IPS-11a (cell line): ENCODE results near the gene TMEM132A.

Experiments used
- H3K4me3 ChIP-seq: one replicate; pipeline ENCODE4 v1.5.1; 2013; ENCODE audit warnings: low read depth, low read length, control low read depth

Gene TMEM132A

DNA sequence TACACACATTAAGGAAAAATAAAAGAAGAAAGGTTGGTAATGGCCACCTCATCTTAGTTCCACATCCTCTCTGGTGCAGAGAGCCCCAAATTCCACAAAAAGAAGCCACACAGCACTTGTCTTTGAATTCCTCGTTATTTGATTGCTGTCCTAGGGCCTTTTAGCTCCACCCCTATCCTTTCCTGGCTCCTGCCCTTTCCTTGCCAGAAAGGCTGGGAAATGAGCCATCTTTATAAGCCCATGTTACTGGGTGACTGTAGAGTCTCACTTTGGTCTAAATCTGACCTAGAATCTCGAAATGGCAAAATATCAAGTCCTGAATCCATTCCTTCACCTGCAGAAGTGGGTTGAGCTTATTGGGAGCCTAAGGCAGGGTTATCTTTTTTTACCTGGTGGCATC is 4.3 kb upstream of the TMEM132A start:
- no peak overlapping the region for H3K4me3 ChIP-seq

DNA sequence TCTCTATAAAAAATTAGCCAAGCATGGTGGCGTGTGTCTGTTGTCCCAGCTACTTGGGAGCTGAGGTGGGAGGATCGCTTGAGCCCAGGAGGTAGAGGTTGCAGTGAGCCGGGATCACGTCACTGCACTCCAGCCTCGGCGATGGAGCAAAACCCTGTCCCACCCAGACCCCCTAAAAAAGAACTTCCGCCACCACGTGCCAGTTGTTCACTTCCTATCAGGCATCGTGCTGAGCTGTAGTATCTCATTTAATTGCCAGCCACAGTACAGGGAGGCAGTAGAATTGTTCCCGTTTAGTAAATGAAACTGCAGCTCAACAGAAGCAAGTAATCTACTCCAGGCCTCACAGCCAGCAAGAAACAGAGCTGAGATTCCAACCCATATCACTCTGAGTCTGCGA is 3.0 kb upstream of the TMEM132A start:
- no peak overlapping the region for H3K4me3 ChIP-seq

DNA sequence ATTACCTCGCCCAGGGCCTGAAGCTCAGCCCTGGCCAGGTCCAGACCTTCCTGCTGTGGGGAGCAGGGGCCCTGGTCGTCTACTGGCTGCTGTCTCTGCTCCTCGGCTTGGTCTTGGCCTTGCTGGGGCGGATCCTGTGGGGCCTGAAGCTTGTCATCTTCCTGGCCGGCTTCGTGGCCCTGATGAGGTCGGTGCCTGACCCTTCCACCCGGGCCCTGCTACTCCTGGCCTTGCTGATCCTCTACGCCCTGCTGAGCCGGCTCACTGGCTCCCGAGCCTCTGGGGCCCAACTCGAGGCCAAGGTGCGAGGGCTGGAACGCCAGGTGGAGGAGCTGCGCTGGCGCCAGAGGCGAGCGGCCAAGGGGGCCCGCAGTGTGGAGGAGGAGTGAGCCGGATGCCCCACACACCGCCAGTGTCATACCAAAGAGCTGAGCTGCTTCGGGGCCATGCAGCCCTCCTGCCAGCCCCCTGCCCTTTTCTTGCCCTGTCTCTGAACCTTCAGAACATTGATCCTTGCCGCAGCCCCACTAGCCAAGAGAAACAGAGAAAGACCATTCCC is 2.4 kb upstream of the TMEM132A start:
- no peak overlapping the region for H3K4me3 ChIP-seq

DNA sequence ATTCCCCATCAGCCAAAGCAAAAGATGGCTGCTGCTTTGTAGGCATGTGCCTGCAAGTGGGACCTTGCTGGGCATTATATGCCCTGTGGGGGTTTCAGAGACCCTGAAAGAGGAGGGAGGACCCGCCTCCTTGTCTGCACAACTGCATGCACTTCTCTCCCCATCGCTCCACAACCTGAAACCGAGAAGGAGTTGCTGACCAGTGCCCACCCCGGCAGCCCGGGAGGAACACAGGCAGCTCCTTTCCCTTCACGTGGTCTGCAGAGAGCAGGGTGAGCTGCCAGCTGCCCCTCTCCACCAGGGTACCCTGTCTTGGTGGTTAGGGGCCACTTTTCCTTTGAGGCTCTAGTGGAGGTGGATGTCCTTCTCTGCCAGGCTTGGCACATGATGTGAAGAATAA is 1.4 kb upstream of the TMEM132A start:
- H3K4me3 ChIP-seq: no peak overlapping the region

DNA sequence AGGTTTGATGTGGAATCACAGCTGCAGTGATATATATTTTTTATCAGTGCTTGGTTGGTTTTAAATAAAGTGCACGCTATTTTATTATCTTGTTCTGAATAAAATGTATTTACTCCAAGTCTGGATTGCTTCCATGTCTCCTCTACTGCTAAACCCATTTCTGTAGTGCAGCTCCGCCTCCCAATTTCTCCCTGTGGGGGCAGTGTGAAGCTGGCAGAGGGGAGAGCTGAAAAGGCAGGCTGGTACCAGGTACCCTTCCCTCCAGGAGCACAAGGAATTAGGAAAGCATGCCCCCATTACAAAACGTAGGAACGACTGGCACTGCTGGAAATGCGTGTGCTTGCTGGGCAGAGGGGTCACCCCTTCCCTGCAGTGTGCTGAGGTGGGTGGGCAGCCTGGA is 934 bp upstream of the TMEM132A start:
- H3K4me3 ChIP-seq: no peak overlapping the region

DNA sequence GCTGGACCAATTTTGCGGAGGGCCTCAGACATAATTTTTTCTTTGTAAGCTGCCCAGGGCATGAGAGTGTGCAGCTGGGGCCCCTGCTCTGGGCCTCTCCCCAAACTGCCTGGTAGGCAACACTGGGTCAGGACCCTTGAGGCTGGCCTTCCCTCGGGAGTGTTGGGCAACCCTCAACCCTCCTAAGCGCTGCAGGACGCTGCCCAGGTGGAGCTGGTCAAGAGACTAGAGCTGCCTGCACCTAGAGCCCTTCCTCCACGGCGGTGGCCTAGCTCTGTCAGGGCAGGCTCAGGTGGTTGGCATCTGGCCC is 505 bp upstream of the TMEM132A start:
- no peak overlapping the region for H3K4me3 ChIP-seq

DNA sequence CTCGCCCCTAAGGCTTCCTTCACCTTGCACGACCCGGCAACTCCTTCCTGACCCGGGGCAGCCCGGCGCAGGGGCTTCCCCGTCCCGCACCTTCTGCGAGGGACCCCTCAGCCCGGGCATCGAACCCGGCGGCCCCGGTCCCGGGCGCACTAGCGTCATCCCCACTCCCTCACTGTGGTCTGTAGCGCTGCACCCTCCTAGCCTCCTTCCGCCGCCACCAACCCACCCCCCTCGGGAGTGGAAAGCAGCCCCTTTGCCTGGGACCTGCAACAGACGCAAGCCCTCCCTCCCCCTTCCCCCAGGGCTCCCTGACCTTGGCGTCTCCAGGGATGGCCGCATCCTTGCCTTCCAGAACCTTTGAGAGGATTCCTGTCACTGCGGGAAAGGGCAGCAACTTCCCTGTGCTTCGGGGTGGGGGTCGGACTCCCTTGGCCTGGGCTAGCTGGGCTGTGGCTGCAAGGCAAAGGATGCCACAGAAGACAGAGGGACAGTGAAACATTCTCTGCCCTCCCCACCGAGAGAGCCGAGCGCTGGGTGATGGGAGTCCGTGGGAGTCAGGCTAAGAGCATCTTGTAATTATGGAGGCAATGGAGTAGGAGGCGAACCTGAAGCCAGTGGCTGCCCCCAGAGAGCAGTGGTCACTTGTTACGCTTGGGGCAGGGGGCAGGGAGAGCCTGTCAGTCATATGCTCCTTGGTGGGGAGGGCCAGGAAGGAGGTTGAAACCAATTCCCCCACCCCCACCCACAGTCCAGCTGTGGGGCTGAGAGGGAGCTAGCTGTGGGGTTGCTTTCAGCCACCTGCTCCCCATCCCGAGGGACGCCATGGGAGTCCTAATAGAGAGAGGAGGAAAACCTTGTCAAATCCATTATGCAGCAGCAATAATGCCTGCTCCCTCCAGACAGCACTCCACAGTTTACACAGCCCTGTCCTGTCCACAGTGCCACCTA is 920 bp downstream of the TMEM132A start:
- peak overlapping the region; percentile 72 for H3K4me3 ChIP-seq

DNA sequence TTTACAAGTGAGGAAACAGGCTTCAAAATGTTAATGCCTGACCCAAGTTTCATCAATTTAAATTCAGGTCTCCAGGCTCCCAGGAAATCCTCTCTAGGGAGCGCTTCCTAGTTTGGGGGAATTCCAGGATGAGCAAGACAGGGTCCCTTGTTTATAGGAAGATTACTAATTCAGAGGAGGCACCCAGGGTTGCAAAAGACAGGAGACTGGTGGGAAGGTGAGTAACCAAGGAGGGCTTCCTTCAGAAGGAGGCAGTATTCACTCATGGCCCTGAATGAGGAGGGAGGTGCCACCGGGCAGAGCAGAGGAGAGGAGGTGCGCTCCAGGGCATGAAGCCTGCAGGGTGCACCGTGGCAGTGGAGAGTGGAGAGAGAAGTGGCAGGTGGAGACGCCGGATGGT is 1.6 kb downstream of the TMEM132A start:
- H3K4me3 ChIP-seq: no peak overlapping the region

DNA sequence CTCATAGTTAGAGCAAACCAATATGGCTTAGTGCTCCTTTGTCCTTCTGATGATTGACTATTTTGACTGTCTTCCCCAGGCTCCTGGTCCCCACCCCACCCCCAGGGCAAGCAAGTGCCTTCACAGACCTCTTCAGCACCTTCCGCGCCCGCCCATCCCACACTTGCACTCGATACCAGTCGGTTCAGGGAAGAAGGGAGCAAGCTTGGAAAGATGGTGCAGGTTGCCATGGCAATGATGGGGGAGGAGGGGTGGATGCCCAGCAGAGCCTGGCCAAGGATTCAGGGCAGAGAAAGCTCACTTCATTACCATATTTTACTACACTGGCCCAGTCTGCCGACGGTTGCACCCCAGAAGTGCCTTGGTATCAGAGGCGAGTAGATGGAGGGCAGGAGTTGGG is 2.2 kb downstream of the TMEM132A start:
- H3K4me3 ChIP-seq: no peak overlapping the region

DNA sequence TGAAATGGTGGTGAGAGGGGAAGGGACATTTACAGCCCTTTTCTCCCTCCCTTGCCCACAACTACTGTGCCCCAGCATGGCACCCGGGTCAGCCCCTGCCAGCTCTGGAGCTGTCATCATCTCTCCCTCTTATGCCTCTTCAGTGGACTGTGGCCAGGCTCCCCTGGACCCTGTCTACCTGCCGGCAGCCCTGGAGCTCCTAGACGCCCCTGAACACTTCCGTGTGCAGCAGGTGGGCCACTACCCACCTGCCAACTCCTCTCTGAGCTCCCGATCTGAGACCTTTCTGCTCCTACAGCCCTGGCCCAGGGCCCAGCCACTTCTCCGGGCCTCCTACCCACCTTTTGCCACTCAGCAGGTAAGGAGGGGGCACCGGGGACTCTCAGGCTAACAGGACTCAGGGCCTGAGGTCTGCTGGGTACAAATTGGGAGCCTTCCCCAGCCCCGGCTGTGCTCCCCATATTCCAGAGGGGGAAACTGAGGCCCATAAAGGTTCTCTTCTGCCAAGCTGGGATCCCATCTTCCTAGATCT is 2.9 kb downstream of the TMEM132A start:
- no peak overlapping the region for H3K4me3 ChIP-seq

DNA sequence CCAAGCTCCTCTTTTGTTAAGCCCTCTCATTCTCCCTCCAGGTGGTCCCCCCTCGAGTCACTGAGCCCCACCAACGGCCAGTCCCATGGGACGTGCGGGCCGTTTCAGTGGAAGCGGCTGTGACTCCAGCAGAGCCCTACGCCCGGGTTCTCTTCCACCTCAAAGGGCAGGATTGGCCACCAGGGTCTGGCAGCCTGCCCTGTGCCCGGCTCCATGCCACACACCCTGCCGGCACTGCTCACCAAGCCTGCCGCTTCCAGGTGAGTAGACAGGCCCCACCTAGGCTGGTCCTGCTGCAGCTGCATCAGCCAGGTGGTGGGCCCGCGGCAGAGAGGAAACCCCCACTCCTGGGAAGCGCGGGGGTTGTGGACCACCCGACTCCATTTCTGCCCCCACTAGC is 3.3 kb downstream of the TMEM132A start:
- no peak overlapping the region for H3K4me3 ChIP-seq

DNA sequence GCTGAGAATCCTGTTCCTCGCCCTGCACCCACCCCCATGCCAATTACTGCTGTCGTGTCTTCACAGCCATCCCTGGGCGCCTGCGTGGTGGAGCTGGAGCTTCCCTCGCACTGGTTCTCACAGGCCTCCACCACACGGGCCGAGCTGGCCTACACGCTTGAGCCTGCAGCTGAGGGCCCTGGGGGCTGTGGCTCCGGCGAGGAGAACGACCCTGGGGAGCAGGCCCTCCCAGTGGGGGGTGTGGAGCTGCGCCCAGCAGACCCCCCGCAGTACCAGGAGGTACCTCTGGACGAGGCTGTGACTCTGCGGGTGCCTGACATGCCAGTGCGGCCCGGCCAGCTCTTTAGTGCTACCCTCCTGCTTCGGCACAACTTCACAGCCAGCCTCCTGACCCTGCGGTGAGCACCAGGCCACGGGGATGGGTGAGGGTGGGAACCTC is 4.3 kb downstream of the TMEM132A start:
- no peak overlapping the region for H3K4me3 ChIP-seq

DNA sequence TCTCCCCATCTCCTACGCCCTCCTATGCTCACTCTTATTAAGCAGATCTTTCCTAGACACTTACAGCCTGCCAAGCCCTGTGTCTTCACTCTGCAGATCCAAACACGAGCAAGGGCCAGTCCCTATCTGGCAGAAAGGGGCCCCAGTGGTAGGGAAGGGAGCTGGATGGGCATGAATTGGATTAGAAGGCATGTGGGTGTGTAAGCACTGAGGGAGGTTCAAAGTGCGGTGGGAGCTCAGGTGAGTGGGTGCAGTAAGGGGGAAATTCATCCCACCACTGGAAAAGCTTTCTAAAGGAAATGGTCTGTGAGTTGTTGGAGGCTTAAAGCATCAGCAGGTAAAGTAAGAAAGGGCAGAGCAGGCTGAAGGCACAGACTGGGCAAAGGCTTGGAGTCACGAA is 5.5 kb downstream of the TMEM132A start:
- H3K4me3 ChIP-seq: no peak overlapping the region

DNA sequence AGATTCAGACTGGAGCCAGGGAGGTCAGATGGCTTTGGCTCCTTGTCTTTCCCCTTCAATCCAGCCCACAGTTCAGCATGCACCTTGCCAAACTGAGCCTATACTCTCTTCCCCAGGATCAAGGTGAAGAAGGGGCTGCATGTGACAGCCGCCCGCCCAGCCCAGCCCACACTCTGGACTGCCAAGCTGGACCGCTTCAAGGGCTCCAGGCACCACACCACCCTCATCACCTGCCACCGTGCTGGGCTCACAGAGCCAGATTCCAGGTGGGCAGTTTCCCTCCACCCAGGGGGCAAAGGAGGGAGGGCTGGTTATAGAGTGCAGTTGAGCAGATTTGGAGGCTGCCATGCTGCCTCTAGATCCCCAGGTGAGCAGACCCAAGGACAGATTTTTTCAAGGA is 6.1 kb downstream of the TMEM132A start:
- no peak overlapping the region for H3K4me3 ChIP-seq

DNA sequence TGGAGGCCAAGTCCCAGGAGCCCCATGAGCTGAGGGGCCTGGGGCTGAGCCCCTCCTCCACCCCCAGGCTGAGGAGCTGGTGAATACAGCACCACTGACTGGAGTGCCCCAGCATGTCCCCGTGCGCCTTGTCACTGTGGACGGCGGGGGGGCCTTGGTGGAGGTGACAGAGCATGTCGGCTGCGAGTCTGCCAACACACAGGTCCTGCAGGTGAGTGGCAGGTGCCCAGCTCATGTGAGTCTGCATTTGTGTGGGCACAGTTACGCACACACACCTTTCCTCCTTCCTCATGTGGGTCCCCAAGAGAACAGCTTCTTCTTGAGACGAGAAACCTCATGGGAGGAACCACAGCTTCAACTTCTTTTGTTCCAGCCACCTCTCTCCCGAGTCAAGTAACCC is 7.7 kb downstream of the TMEM132A start:
- no peak overlapping the region for H3K4me3 ChIP-seq

DNA sequence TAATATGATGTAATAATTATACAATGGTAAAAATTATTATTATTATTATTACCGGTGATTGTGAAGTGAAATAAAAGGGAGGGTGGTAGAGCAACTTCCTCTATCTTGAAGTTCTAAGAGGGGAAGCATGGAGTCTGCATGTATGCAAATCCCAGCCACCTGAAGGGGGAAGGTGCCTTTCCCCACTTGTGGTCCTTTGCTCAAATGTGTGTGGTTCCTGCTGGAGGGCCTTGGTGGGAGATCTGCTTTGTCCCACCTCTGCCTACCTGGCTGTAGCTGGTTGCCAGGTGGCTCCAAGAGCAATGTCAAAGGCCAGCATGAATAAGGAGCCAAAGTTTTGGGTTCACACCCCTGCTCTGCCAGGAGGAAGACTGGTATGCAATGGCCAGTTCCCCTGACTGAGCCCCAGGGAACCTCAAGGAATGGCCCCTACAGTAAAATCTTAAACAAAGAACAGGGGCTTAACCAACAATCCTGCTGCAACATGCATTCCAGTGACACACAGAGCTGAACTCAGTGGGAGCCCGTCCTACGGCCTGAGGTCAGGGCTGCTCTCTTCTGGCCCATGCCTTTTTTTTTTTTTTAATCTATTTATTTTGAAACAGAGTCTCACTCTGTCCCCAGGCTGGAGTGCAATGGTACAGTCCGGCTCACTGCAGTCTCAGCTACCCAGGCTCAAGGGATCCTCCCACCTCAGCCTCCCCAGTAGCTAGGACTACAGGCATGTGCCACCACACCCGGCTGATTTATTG is 8.5 kb downstream of the TMEM132A start:
- H3K4me3 ChIP-seq: no peak overlapping the region

DNA sequence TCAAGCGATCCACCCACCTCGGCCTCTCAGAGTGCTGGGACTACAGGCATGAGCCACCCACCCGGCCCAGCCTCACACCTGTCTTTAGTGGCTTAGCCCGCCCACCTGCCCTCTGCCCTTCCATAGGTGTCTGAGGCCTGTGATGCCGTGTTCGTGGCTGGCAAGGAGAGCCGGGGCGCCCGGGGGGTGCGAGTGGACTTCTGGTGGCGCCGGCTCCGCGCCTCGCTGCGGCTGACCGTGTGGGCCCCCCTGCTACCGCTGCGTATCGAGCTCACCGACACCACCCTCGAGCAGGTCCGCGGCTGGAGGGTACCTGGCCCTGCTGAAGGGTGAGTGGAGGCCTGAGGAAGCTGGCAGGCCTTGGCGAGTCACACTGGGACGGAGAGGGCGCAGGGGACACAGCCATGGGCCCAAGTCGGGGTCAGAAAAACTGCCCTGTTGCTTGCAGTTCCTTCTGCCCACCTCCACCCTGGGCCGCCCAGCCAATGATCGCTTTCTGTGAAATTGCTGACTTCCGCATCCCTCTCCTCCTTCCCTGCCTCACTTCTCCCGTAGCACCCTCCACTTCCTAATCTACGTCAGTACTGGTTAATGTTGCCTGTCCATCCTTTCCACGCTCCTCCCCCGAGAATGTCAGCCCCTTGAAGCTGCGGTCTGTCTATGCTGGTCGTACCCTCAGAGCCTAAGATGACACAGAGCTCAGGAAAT is 9.3 kb downstream of the TMEM132A start:
- no peak overlapping the region for H3K4me3 ChIP-seq

DNA sequence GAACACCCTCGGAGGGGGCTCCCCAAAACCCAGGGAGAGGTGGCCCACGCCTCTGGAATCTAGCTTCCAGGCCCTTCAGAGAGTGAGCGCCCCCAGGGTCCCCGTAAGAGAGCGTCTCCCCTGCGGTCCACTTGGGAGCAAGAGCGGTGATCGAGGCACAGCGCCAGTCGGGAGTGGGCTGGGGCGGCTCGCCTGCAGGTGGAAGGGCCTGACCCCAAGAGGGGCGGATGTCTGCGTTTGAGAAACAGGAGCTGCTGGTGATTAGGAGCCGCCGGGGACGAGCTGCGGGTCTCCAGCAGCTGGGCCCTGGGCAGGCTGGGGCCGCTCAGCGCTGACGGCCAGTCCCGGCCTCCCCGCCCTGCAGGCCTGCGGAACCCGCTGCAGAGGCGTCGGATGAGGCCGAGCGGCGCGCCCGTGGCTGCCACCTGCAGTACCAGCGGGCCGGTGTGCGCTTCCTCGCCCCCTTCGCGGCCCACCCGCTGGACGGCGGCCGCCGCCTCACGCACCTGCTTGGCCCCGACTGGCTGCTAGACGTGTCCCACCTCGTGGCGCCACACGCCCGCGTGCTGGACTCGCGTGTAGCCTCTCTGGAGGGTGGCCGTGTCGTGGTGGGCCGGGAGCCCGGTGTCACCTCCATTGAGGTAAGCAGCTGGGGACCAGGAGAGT is 10.0 kb downstream of the TMEM132A start:
- no peak overlapping the region for H3K4me3 ChIP-seq

DNA sequence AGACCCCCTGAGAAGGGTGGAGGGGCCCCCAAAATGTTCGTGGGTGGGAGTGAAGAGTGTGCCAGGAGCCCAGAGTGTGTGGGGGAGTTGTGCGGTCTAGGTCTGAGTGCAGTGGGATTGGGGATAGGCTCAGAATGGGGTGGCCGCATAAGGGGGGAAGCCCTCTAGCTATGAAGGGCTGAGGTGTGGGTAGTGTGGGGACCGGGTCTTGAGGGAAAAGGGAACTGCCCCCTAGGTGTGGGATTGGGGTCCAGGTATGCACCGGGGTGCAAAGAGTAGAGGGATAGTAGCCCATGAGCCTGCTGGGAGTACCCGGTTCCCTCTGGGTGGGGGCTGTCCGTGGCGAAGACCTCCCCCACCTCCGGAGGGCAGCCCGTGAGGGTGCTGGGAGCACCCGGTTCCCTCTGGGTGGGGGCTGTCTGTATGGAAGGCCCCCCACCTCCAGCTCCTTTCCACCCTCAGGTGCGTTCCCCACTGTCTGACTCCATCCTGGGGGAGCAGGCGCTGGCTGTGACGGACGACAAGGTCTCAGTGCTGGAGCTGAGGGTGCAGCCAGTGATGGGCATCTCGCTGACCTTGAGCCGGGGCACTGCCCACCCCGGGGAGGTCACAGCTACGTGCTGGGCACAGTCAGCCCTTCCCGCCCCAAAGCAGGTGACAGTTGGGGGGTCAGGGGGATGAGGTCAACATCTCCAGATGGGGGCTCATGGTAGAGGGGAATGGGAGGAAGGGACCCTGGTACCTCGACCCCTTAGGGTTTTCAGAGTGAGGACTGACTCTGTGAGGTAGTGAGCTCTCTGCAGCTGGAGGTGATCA is 10.7 kb downstream of the TMEM132A start:
- no peak overlapping the region for H3K4me3 ChIP-seq
